HFFc6 (cell line): ENCODE measurements around the gene IRF2BPL. TPM values are rescaled to one million over a fixed set of nuclear protein-coding genes. Genes with fewer than 3 reads are reported as not detected.
A peak's percentile ranks its signal among the peaks of the same experiment; 100 is the strongest.

Source experiments
- DNase-seq: peaks from one replicate; pipeline ENCODE4 v3.0.0-alpha.2; 2018
- H3K27ac Mint-ChIP-seq: 2 replicates; pipeline ENCODE4 v1.8.0; 2020; ENCODE audit warnings: mild to moderate bottlenecking, mixed read lengths
- H3K27me3 Mint-ChIP-seq: 2 replicates; pipeline ENCODE4 v1.8.0; 2021; ENCODE audit warnings: mild to moderate bottlenecking, moderate library complexity, mixed read lengths; ENCODE audit not compliant: insufficient read depth
- H3K36me3 Mint-ChIP-seq: 2 replicates; pipeline ENCODE4 v1.8.0; 2021; ENCODE audit warnings: low read depth, mixed read lengths
- H3K4me1 Mint-ChIP-seq: 2 replicates; pipeline ENCODE4 v1.8.0; 2020; ENCODE audit warnings: low read depth, mixed read lengths
- H3K4me3 Mint-ChIP-seq: 2 replicates; pipeline ENCODE4 v1.8.0; 2020; ENCODE audit warnings: mild to moderate bottlenecking, moderate library complexity, mixed read lengths
- H3K9me3 Mint-ChIP-seq: 2 replicates; pipeline ENCODE4 v1.8.0; 2020; ENCODE audit warnings: mild to moderate bottlenecking, mixed read lengths
- CTCF ChIP-seq: fragments of 200-600 bp; sonication (generic); IDR thresholded peaks from 2 replicates; pipeline ENCODE4 v1.5.0; 2021; ENCODE audit warnings: antibody characterized with exemption, mild to moderate bottlenecking
- total RNA-seq, 6 experiments: library from RNA; stranded (reverse); fragmentation: NEBNext Ultra II Directional; extraction: Animal tissue kit (Norgen Biotek cat#: 25700); gene quantifications; 2 replicates in 1 of 6; 3 replicates in 5 of 6; pipeline ENCODE4 v1.2.3, GENCODE V29; 2021

Gene IRF2BPL
- total RNA-seq, 6 experiments from 2014 or later = 37.1 to 46.3 (median 38.3) TPM

GRCh38 chr14:76990084-76990483 lies 38.4 kb downstream of the IRF2BPL start:
- no peak for DNase-seq
- TF ChIP-seq CTCF = no peak
- H3K4me1 Mint-ChIP-seq = peaks cover 18% of the 10 kb centered on the region
- H3K4me3 Mint-ChIP-seq = no peak overlapping the region
- no peaks in the 10 kb centered on the region for H3K36me3 Mint-ChIP-seq
- no peak overlapping the region for H3K27ac Mint-ChIP-seq
- no peaks in the 10 kb centered on the region for H3K9me3 Mint-ChIP-seq
- no peaks in the 10 kb centered on the region; the same call in 1 of the 2 replicates for H3K27me3 Mint-ChIP-seq

- no peaks in the 10 kb centered on the region; the same call in 1 of the 2 replicates for H3K27me3 Mint-ChIP-seq
- H3K36me3 Mint-ChIP-seq = no peaks in the 10 kb centered on the region
- peaks cover 28% of the 10 kb centered on the region for H3K4me1 Mint-ChIP-seq
- no peak for DNase-seq
- TF ChIP-seq CTCF = no peak
- H3K9me3 Mint-ChIP-seq = no peaks in the 10 kb centered on the region
- no peak overlapping the region for H3K4me3 Mint-ChIP-seq
- H3K27ac Mint-ChIP-seq = peak overlapping the region; percentile 53; the same call in 1 of the 2 replicates
Observed at GRCh38 chr14:76987956-76988520, 40.5 kb downstream of the IRF2BPL start.

GRCh38 chr14:76986231-76986565 lies 42.3 kb downstream of the IRF2BPL start:
- Mint-ChIP-seq H3K36me3 (peaks cover 8% of the 10 kb centered on the region), H3K9me3 (peaks cover 9% of the 10 kb centered on the region), H3K27ac (peak overlapping the region; percentile 92), H3K4me3 (no peak overlapping the region; the same call in 1 of the 2 replicates), H3K4me1 (peaks cover 28% of the 10 kb centered on the region), H3K27me3 (no peaks in the 10 kb centered on the region; the same call in none of the 2 replicates)
- no peak for TF ChIP-seq CTCF
- DNase-seq = no peak

GRCh38 chr14:76985540-76986230 lies 42.8 kb downstream of the IRF2BPL start:
- no peaks in the 10 kb centered on the region; the same call in none of the 2 replicates for H3K27me3 Mint-ChIP-seq
- H3K27ac Mint-ChIP-seq = peak overlapping the region; percentile 92
- DNase-seq = peak; percentile 19
- 0 out of 2 replicates have a peak, but pooled peaks have one; percentile 6 for TF ChIP-seq CTCF
- no peak overlapping the region; the same call in 1 of the 2 replicates for H3K4me3 Mint-ChIP-seq
- peaks cover 28% of the 10 kb centered on the region for H3K4me1 Mint-ChIP-seq
- H3K9me3 Mint-ChIP-seq = peaks cover 14% of the 10 kb centered on the region
- H3K36me3 Mint-ChIP-seq = peaks cover 12% of the 10 kb centered on the region

- Mint-ChIP-seq H3K4me3 (0 out of 2 replicates have a peak overlapping the region, but pooled peaks have one; percentile 26), H3K36me3 (peaks cover 12% of the 10 kb centered on the region), H3K27ac (peak overlapping the region; percentile 92), H3K27me3 (no peaks in the 10 kb centered on the region; the same call in 1 of the 2 replicates), H3K4me1 (peaks cover 28% of the 10 kb centered on the region), H3K9me3 (peaks cover 14% of the 10 kb centered on the region)
- peak; percentile 88 for DNase-seq
- TF ChIP-seq CTCF = no peak
Observed at GRCh38 chr14:76984787-76985375, 43.6 kb downstream of the IRF2BPL start.
